Naive B cell (primary cell): ENCODE measurements around the gene S100A8. TPM values are rescaled to one million over a fixed set of nuclear protein-coding genes. Genes with fewer than 3 reads are reported as not detected.

ENCODE experiments used
- ATAC-seq, 2 donors: fragments of 150-1000 bp; cut with Tn5 transposase; 2 replicates each; pipeline ENCODE4 v1.10.0; 2021; ENCODE audit warnings: low read depth in 2 of 2, mild to moderate bottlenecking in 2 of 2, moderate library complexity in 2 of 2
- DNase-seq: peaks from one replicate; pipeline ENCODE4 v3.0.0; 2022
- H3K27ac Mint-ChIP-seq, 6 donors: one replicate each; pipeline ENCODE4 v1.8.0; 2020 to 2022; ENCODE audit warnings: mild to moderate bottlenecking in 6 of 6, mixed read lengths in 6 of 6, moderate library complexity in 5 of 6, inconsistent platforms in 2 of 6
- H3K27me3 Mint-ChIP-seq, 3 donors: one replicate each; pipeline ENCODE4 v1.8.0; 2021 to 2022; ENCODE audit warnings: mixed read lengths in 3 of 3, mild to moderate bottlenecking in 1 of 3
- H3K36me3 Mint-ChIP-seq, 2 donors: one replicate each; pipeline ENCODE4 v1.8.0; 2020 to 2022; ENCODE audit warnings: mixed read lengths in 2 of 2, inconsistent platforms in 1 of 2, mild to moderate bottlenecking in 1 of 2
- H3K4me1 Mint-ChIP-seq, 3 donors: one replicate each; pipeline ENCODE4 v1.8.0; 2020 to 2022; ENCODE audit warnings: mixed read lengths in 3 of 3, inconsistent platforms in 1 of 3, mild to moderate bottlenecking in 1 of 3, moderate library complexity in 1 of 3
- H3K4me3 Mint-ChIP-seq, 8 donors: one replicate each; pipeline ENCODE4 v1.8.0; 2020 to 2022; ENCODE audit warnings: mild to moderate bottlenecking in 8 of 8, mixed read lengths in 8 of 8, moderate library complexity in 8 of 8, inconsistent platforms in 2 of 8
- H3K9me3 Mint-ChIP-seq, 7 donors: one replicate each; pipeline ENCODE4 v1.8.0; 2020 to 2022; ENCODE audit warnings: mixed read lengths in 7 of 7, mild to moderate bottlenecking in 5 of 7, inconsistent platforms in 2 of 7, moderate library complexity in 1 of 7
- polyA plus RNA-seq, 6 donors: library from polyadenylated mRNA; unstranded; fragments of 300-500 nt; fragmentation: Illumina TruSeq; gene quantifications; one replicate each; pipeline ENCODE4 v1.2.3, GENCODE V29; 2021; ENCODE audit warnings: low read depth in 6 of 6

Gene S100A8
- polyA plus RNA-seq, 6 donors from 2014 or later, result 6.3 to 131 (median 36.3) TPM

- DNase-seq (no peak), ATAC-seq (no peak)
- Mint-ChIP-seq H3K9me3 (no peaks in the 10 kb centered on the region), H3K4me1 (no peaks in the 10 kb centered on the region), H3K27me3 (peaks cover 24 to 70% (median 67%) of the 10 kb centered on the region in 3 donors), H3K4me3 (no peak overlapping the region), H3K27ac (no peak overlapping the region), H3K36me3 (no peaks in the 10 kb centered on the region)
Observed at GRCh38 chr1:153394391-153394790, 3.5 kb upstream of the S100A8 start.

GRCh38 chr1:153393926-153394325 lies 3.1 kb upstream of the S100A8 start:
- no peak overlapping the region for H3K27ac Mint-ChIP-seq
- H3K27me3 Mint-ChIP-seq, result peaks cover 24 to 69% (median 65%) of the 10 kb centered on the region in 3 donors
- no peak for DNase-seq
- H3K9me3 Mint-ChIP-seq, result no peaks in the 10 kb centered on the region
- H3K36me3 Mint-ChIP-seq, result no peaks in the 10 kb centered on the region
- no peak overlapping the region for H3K4me3 Mint-ChIP-seq
- H3K4me1 Mint-ChIP-seq, result no peaks in the 10 kb centered on the region
- ATAC-seq, result no peak

- ATAC-seq (no peak), DNase-seq (no peak)
- Mint-ChIP-seq H3K27me3 (peaks cover 24 to 65% (median 61%) of the 10 kb centered on the region in 3 donors), H3K4me1 (no peaks in the 10 kb centered on the region), H3K27ac (no peak overlapping the region), H3K36me3 (no peaks in the 10 kb centered on the region), H3K9me3 (no peaks in the 10 kb centered on the region), H3K4me3 (no peak overlapping the region)
Observed at GRCh38 chr1:153392822-153393221, 1.9 kb upstream of the S100A8 start.

GRCh38 chr1:153392258-153392657 lies 1.4 kb upstream of the S100A8 start:
- Mint-ChIP-seq H3K4me3 (no peak overlapping the region), H3K27me3 (peaks cover 24 to 67% (median 60%) of the 10 kb centered on the region in 3 donors), H3K27ac (no peak overlapping the region), H3K36me3 (no peaks in the 10 kb centered on the region), H3K9me3 (no peaks in the 10 kb centered on the region), H3K4me1 (no peaks in the 10 kb centered on the region)
- ATAC-seq, result no peak
- DNase-seq, result no peak

- peaks cover 17 to 54% (median 46%) of the 10 kb centered on the region in 3 donors for H3K27me3 Mint-ChIP-seq
- DNase-seq, result no peak
- H3K4me3 Mint-ChIP-seq, result no peak overlapping the region
- no peaks in the 10 kb centered on the region for H3K36me3 Mint-ChIP-seq
- no peak overlapping the region for H3K27ac Mint-ChIP-seq
- no peaks in the 10 kb centered on the region for H3K9me3 Mint-ChIP-seq
- H3K4me1 Mint-ChIP-seq, result no peaks in the 10 kb centered on the region
- ATAC-seq, result no peak
Observed at GRCh38 chr1:153389973-153390879, 647 bp downstream of the S100A8 start.

- ATAC-seq (no peak), DNase-seq (no peak)
- peaks cover 25 to 46% (median 39%) of the 10 kb centered on the region in 3 donors for H3K27me3 Mint-ChIP-seq
- H3K4me3 Mint-ChIP-seq, result no peak overlapping the region
- H3K27ac Mint-ChIP-seq, result no peak overlapping the region
- H3K9me3 Mint-ChIP-seq, result no peaks in the 10 kb centered on the region
- H3K36me3 Mint-ChIP-seq, result no peaks in the 10 kb centered on the region
- no peaks in the 10 kb centered on the region for H3K4me1 Mint-ChIP-seq
Observed at GRCh38 chr1:153389401-153389800, 1.5 kb downstream of the S100A8 start.

- no peaks in the 10 kb centered on the region for H3K36me3 Mint-ChIP-seq
- peaks cover 25 to 32% (median 31%) of the 10 kb centered on the region in 3 donors for H3K27me3 Mint-ChIP-seq
- H3K4me3 Mint-ChIP-seq, result no peak overlapping the region
- no peaks in the 10 kb centered on the region for H3K4me1 Mint-ChIP-seq
- H3K27ac Mint-ChIP-seq, result no peak overlapping the region
- DNase-seq, result no peak
- ATAC-seq, result no peak
- peaks cover 0 to 4% (median 2%) of the 10 kb centered on the region in 7 donors for H3K9me3 Mint-ChIP-seq
Observed at GRCh38 chr1:153387785-153388184, 3.1 kb downstream of the S100A8 start.

- Mint-ChIP-seq H3K4me1 (no peaks in the 10 kb centered on the region), H3K36me3 (no peaks in the 10 kb centered on the region), H3K27ac (no peak overlapping the region), H3K4me3 (no peak overlapping the region), H3K27me3 (peaks cover 21 to 39% (median 39%) of the 10 kb centered on the region in 3 donors), H3K9me3 (peaks cover 1 to 11% (median 5%) of the 10 kb centered on the region in 7 donors)
- ATAC-seq (no peak), DNase-seq (no peak)
Observed at GRCh38 chr1:153387001-153387400, 3.9 kb downstream of the S100A8 start.

GRCh38 chr1:153386500-153386901 lies 4.4 kb downstream of the S100A8 start:
- H3K27me3 Mint-ChIP-seq, result peaks cover 21 to 41% (median 40%) of the 10 kb centered on the region in 3 donors
- DNase-seq (no peak), ATAC-seq (no peak)
- H3K9me3 Mint-ChIP-seq, result peaks cover 3 to 16% (median 10%) of the 10 kb centered on the region in 7 donors
- H3K4me1 Mint-ChIP-seq, result no peaks in the 10 kb centered on the region
- H3K27ac Mint-ChIP-seq, result no peak overlapping the region
- H3K4me3 Mint-ChIP-seq, result no peak overlapping the region
- H3K36me3 Mint-ChIP-seq, result no peaks in the 10 kb centered on the region

GRCh38 chr1:153384958-153385580 lies 5.8 kb downstream of the S100A8 start:
- no peak overlapping the region for H3K4me3 Mint-ChIP-seq

GRCh38 chr1:153380711-153381110 lies 10.2 kb downstream of the S100A8 start:
- DNase-seq (no peak), ATAC-seq (no peak)
- no peaks in the 10 kb centered on the region for H3K4me1 Mint-ChIP-seq
- H3K27me3 Mint-ChIP-seq, result peaks cover 30 to 43% (median 31%) of the 10 kb centered on the region in 3 donors
- no peaks in the 10 kb centered on the region for H3K36me3 Mint-ChIP-seq
- H3K4me3 Mint-ChIP-seq, result no peak overlapping the region
- H3K9me3 Mint-ChIP-seq, result peaks cover 8 to 28% (median 14%) of the 10 kb centered on the region in 7 donors
- no peak overlapping the region for H3K27ac Mint-ChIP-seq

More at GRCh38 chr1:153384958-153385580, 5.8 kb downstream of the S100A8 start:
- ATAC-seq, result no peak
- H3K4me1 Mint-ChIP-seq, result no peaks in the 10 kb centered on the region
- no peak overlapping the region for H3K27ac Mint-ChIP-seq
- no peaks in the 10 kb centered on the region for H3K36me3 Mint-ChIP-seq
- no peak for DNase-seq
- H3K9me3 Mint-ChIP-seq, result peaks cover 8 to 23% (median 14%) of the 10 kb centered on the region in 7 donors
- peaks cover 27 to 42% (median 35%) of the 10 kb centered on the region in 3 donors for H3K27me3 Mint-ChIP-seq

- DNase-seq (no peak), ATAC-seq (no peak)
- no peaks in the 10 kb centered on the region for H3K4me1 Mint-ChIP-seq
- no peaks in the 10 kb centered on the region for H3K36me3 Mint-ChIP-seq
- peak overlapping the region in 1 of 6 donors; percentile 50 for H3K27ac Mint-ChIP-seq
- peaks cover 25 to 43% (median 30%) of the 10 kb centered on the region in 3 donors for H3K27me3 Mint-ChIP-seq
- H3K4me3 Mint-ChIP-seq, result no peak overlapping the region
- H3K9me3 Mint-ChIP-seq, result peaks cover 8 to 28% (median 14%) of the 10 kb centered on the region in 7 donors
Observed at GRCh38 chr1:153379591-153379990, 11.3 kb downstream of the S100A8 start.

GRCh38 chr1:153375511-153375910 lies 15.4 kb downstream of the S100A8 start, which contains the start of gene S100A12:
TSS of gene S100A12 (minus strand) at chr1:153375621. CDS start at chr1:153374592, 1,029 bp downstream.
- H3K36me3 Mint-ChIP-seq, result no peaks in the 10 kb centered on the region
- no peak for DNase-seq

More at GRCh38 chr1:153375511-153375910, 15.4 kb downstream of the S100A8 start, which contains the start of gene S100A12:
- peaks cover 0 to 6% (median 0%) of the 10 kb centered on the region in 7 donors for H3K9me3 Mint-ChIP-seq
- no peak for ATAC-seq
- no peaks in the 10 kb centered on the region for H3K4me1 Mint-ChIP-seq
- H3K27ac Mint-ChIP-seq, result no peak within 1 kb of the TSS
- peaks cover 25 to 41% (median 34%) of the 10 kb centered on the region in 3 donors for H3K27me3 Mint-ChIP-seq
- H3K4me3 Mint-ChIP-seq, result no peak within 1 kb of the TSS
